Endothelial cell (in vitro differentiated cells): Measurements from ENCODE around the gene PADI1. TPM values are rescaled to one million over a fixed set of nuclear protein-coding genes. Genes with fewer than 3 reads are reported as not detected.

Source experiments
- DNase-seq: peaks from one replicate; pipeline ENCODE4 v3.0.0; 2021; ENCODE audit warnings: low spot score
- H3K27ac Mint-ChIP-seq: one replicate; pipeline ENCODE4 v1.8.0; 2021; ENCODE audit warnings: mixed read lengths, inconsistent platforms; ENCODE audit not compliant: unreplicated experiment
- H3K27me3 Mint-ChIP-seq: one replicate; pipeline ENCODE4 v1.8.0; 2021; ENCODE audit warnings: mild to moderate bottlenecking, moderate library complexity, mixed read lengths, inconsistent platforms; ENCODE audit not compliant: unreplicated experiment
- H3K36me3 Mint-ChIP-seq: one replicate; pipeline ENCODE4 v1.8.0; 2021; ENCODE audit warnings: mild to moderate bottlenecking, low read depth, mixed read lengths, inconsistent platforms; ENCODE audit not compliant: unreplicated experiment
- H3K4me1 Mint-ChIP-seq: one replicate; pipeline ENCODE4 v1.8.0; 2021; ENCODE audit warnings: mild to moderate bottlenecking, mixed read lengths, inconsistent platforms; ENCODE audit not compliant: unreplicated experiment
- H3K4me3 Mint-ChIP-seq: one replicate; pipeline ENCODE4 v1.8.0; 2021; ENCODE audit warnings: mild to moderate bottlenecking, mixed read lengths, inconsistent platforms; ENCODE audit not compliant: unreplicated experiment
- H3K9me3 Mint-ChIP-seq: one replicate; pipeline ENCODE4 v1.8.0; 2021; ENCODE audit warnings: mixed read lengths, inconsistent platforms; ENCODE audit not compliant: unreplicated experiment
- total RNA-seq: library from RNA; stranded (reverse); fragmentation: NEBNext Ultra II Directional; extraction: Animal tissue kit (Norgen Biotek cat#: 25700); gene quantifications from one replicate; pipeline ENCODE4 v1.2.1, GENCODE V29; 2021; ENCODE audit not compliant: unreplicated experiment
- TF ChIP-seq, protein P1 (sequence below): fragments of 200-600 bp; sonication (generic); IDR thresholded peaks from one replicate; pipeline ENCODE4 v1.5.0; 2021; ENCODE audit warnings: antibody characterized with exemption; ENCODE audit not compliant: unreplicated experiment

The PADI1 gene
- total RNA-seq, 1 donor from 2014 or later: 0.08 TPM

GRCh38 chr1:17228619-17229018, 23.7 kb downstream of the PADI1 start:
- no peaks in the 10 kb centered on the region for H3K27me3 Mint-ChIP-seq
- no peaks in the 10 kb centered on the region for H3K4me1 Mint-ChIP-seq
- TF ChIP-seq, protein P1, sequence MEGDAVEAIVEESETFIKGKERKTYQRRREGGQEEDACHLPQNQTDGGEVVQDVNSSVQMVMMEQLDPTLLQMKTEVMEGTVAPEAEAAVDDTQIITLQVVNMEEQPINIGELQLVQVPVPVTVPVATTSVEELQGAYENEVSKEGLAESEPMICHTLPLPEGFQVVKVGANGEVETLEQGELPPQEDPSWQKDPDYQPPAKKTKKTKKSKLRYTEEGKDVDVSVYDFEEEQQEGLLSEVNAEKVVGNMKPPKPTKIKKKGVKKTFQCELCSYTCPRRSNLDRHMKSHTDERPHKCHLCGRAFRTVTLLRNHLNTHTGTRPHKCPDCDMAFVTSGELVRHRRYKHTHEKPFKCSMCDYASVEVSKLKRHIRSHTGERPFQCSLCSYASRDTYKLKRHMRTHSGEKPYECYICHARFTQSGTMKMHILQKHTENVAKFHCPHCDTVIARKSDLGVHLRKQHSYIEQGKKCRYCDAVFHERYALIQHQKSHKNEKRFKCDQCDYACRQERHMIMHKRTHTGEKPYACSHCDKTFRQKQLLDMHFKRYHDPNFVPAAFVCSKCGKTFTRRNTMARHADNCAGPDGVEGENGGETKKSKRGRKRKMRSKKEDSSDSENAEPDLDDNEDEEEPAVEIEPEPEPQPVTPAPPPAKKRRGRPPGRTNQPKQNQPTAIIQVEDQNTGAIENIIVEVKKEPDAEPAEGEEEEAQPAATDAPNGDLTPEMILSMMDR: no peak
- no peak overlapping the region for H3K4me3 Mint-ChIP-seq
- H3K27ac Mint-ChIP-seq: no peak overlapping the region
- H3K9me3 Mint-ChIP-seq: no peaks in the 10 kb centered on the region
- DNase-seq: no peak
- no peaks in the 10 kb centered on the region for H3K36me3 Mint-ChIP-seq

DNA sequence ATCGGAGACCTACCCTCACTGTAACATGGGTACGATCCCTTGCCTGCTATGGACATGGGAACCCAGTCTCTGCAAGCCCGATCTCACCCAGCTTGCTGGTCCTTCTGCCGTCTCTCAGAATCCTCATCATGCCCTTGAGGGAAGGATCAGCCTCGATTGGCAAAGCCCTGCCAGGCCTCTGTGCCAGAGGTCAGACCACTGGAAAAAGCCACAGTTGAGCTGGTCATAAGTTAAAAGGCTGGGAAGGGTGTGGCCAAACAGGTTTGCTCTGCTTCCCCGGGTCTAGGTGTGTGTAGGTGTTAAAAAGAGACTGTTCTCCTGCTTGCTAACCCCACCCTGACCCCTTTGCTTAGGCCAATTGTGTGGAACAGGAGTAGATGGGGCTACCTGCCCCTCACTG, 24.5 kb downstream of the PADI1 start:
- H3K27ac Mint-ChIP-seq: no peak overlapping the region
- H3K9me3 Mint-ChIP-seq: no peaks in the 10 kb centered on the region
- H3K4me3 Mint-ChIP-seq: no peak overlapping the region
- no peak for DNase-seq
- H3K27me3 Mint-ChIP-seq: no peaks in the 10 kb centered on the region
- TF ChIP-seq, protein P1: no peak
- no peaks in the 10 kb centered on the region for H3K36me3 Mint-ChIP-seq
- no peaks in the 10 kb centered on the region for H3K4me1 Mint-ChIP-seq

DNA sequence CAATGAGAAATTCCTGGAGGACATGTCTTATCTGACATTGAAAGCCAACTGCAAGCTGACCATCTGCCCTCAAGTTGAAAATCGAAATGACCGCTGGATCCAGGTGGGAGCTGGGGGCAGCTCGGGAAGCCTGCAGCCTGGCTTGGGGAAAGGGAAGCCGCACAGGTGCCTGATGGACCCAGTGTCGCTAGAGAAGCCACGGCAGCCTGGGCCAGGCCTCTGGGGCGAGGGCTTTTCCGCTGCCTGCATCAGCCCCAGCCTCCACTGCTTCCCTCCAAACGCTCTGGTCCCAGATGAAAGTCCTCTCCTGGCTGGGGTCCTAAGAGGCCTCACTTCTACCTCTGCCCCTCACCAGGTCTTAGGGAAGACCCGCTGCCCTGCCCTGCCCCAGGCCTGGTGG, 25.2 kb downstream of the PADI1 start:
- TF ChIP-seq, protein P1: no peak
- Mint-ChIP-seq H3K27ac (no peak overlapping the region), H3K9me3 (no peaks in the 10 kb centered on the region), H3K4me1 (no peaks in the 10 kb centered on the region), H3K27me3 (no peaks in the 10 kb centered on the region), H3K36me3 (no peaks in the 10 kb centered on the region), H3K4me3 (no peak overlapping the region)
- no peak for DNase-seq

GRCh38 chr1:17230671-17231310, 25.9 kb downstream of the PADI1 start:
- no peaks in the 10 kb centered on the region for H3K4me1 Mint-ChIP-seq
- no peak overlapping the region for H3K4me3 Mint-ChIP-seq
- no peaks in the 10 kb centered on the region for H3K36me3 Mint-ChIP-seq
- H3K27me3 Mint-ChIP-seq: no peaks in the 10 kb centered on the region
- TF ChIP-seq, protein P1: no peak
- H3K27ac Mint-ChIP-seq: no peak overlapping the region
- no peak for DNase-seq
- H3K9me3 Mint-ChIP-seq: no peaks in the 10 kb centered on the region

GRCh38 chr1:17232759-17233661, 28.1 kb downstream of the PADI1 start:
- H3K27ac Mint-ChIP-seq: no peak overlapping the region
- TF ChIP-seq, protein P1: no peak

More at GRCh38 chr1:17232759-17233661, 28.1 kb downstream of the PADI1 start:
- no peaks in the 10 kb centered on the region for H3K36me3 Mint-ChIP-seq
- no peaks in the 10 kb centered on the region for H3K9me3 Mint-ChIP-seq
- no peak for DNase-seq
- no peak overlapping the region for H3K4me3 Mint-ChIP-seq
- H3K27me3 Mint-ChIP-seq: peaks cover 4% of the 10 kb centered on the region
- H3K4me1 Mint-ChIP-seq: no peaks in the 10 kb centered on the region
